GM10266 (cell line): ENCODE data around the gene UBE2O.

Experiments used
- DNase-seq: peaks from one replicate; pipeline ENCODE4 v3.0.0; 2012; ENCODE audit errors: extremely low spot score
- CTCF ChIP-seq: IDR thresholded peaks from 2 replicates; pipeline ENCODE4 v1.5.1; 2012; ENCODE audit warnings: mild to moderate bottlenecking, low read depth; ENCODE audit not compliant: control insufficient read depth, insufficient read depth; ENCODE audit errors: missing control alignments

UBE2O gene

GRCh38 chr17:76498876-76499251 lies 45.9 kb upstream of the UBE2O start:
- DNase-seq, result no peak
- no peak for TF ChIP-seq CTCF

- no peak for TF ChIP-seq CTCF
- no peak for DNase-seq
Measured at GRCh38 chr17:76497979-76498875, 45.3 kb upstream of the UBE2O start.

- TF ChIP-seq CTCF, result no peak
- no peak for DNase-seq
Measured at GRCh38 chr17:76497699-76497978, 44.7 kb upstream of the UBE2O start.

GRCh38 chr17:76496464-76496863 lies 43.5 kb upstream of the UBE2O start:
- TF ChIP-seq CTCF, result no peak
- DNase-seq, result peak; percentile 59

- no peak for TF ChIP-seq CTCF
- no peak for DNase-seq
Measured at GRCh38 chr17:76495663-76496400, 42.9 kb upstream of the UBE2O start.

- DNase-seq, result no peak
- TF ChIP-seq CTCF, result no peak
Measured at GRCh38 chr17:76493505-76494167, 40.7 kb upstream of the UBE2O start.

- TF ChIP-seq CTCF, result no peak
- DNase-seq, result peak; percentile 65
Measured at GRCh38 chr17:76492989-76493501, 40.1 kb upstream of the UBE2O start.
